RPMI8226 (cell line): ENCODE measurements around the gene WDFY2.
"Not testable (repeated sequence)": the region's sequence is repeated elsewhere in the genome, so short reads cannot be mapped to it uniquely, and the experiment has no call there.

Experiments used
- DNase-seq: peaks from one replicate; pipeline ENCODE4 v3.0.0-alpha.2; 2015

The WDFY2 gene

GRCh38 chr13:51583875-51584730 lies at the start of gene WDFY2:
Gene WDFY2 (plus strand): TSS chr13:51584462. CDS start chr13:51584688, 226 bp downstream.
- DNase-seq, result peak; percentile 98

GRCh38 chr13:51538591-51539179 lies 45.6 kb upstream of the WDFY2 start:
- no peak for DNase-seq

- no peak for DNase-seq
These were observed 44.4 kb upstream of the WDFY2 start for GRCh38 chr13:51539887-51540286.

- no peak for DNase-seq
These were observed 43.2 kb upstream of the WDFY2 start for GRCh38 chr13:51541037-51541436.

GRCh38 chr13:51541809-51542258 lies 42.4 kb upstream of the WDFY2 start:
- no peak for DNase-seq

GRCh38 chr13:51542346-51543242 lies 41.7 kb upstream of the WDFY2 start:
- no peak for DNase-seq

GRCh38 chr13:51545446-51545845 lies 38.8 kb upstream of the WDFY2 start:
- not testable (repeated sequence) for DNase-seq

GRCh38 chr13:51547425-51548176 lies 36.7 kb upstream of the WDFY2 start:
- no peak for DNase-seq

- no peak for DNase-seq
These were observed 35.2 kb upstream of the WDFY2 start for GRCh38 chr13:51549050-51549449.

GRCh38 chr13:51549593-51549992 lies 34.7 kb upstream of the WDFY2 start:
- no peak for DNase-seq

GRCh38 chr13:51550151-51550550 lies 34.1 kb upstream of the WDFY2 start:
- no peak for DNase-seq

- no peak for DNase-seq
These were observed 32.8 kb upstream of the WDFY2 start for GRCh38 chr13:51551416-51551815.

- DNase-seq, result peak; percentile 4
These were observed 32.2 kb upstream of the WDFY2 start for GRCh38 chr13:51552027-51552426.

GRCh38 chr13:51553531-51553930 lies 30.7 kb upstream of the WDFY2 start:
- DNase-seq, result no peak

- DNase-seq, result no peak
These were observed 27.5 kb upstream of the WDFY2 start for GRCh38 chr13:51556740-51557139.

- no peak for DNase-seq
These were observed 26.8 kb upstream of the WDFY2 start for GRCh38 chr13:51557438-51557837.

GRCh38 chr13:51557875-51558612 lies 26.2 kb upstream of the WDFY2 start:
- DNase-seq, result no peak

GRCh38 chr13:51559946-51560735 lies 24.1 kb upstream of the WDFY2 start:
- DNase-seq, result no peak

- no peak for DNase-seq
These were observed 22.1 kb upstream of the WDFY2 start for GRCh38 chr13:51562011-51562671.

- no peak for DNase-seq
These were observed 20.0 kb upstream of the WDFY2 start for GRCh38 chr13:51564252-51564651.
